Calu3 (cell line): ENCODE measurements around the gene ITPK1. TPM values are rescaled to one million over a fixed set of nuclear protein-coding genes. Genes with fewer than 3 reads are reported as not detected.

ENCODE experiments used
- BruUV-seq: library from RNA; stranded (reverse); fragments of 400-500 nt; replicated peaks from 2 replicates; lab custom pipeline; 2021; lab: Mats Ljungman, UMichigan
- CTCF ChIA-PET: fragments of 300-600 bp; sonication (Branson Sonifier 250); formaldehyde crosslinking; loops from one replicate; lab custom pipeline; 2022; ENCODE audit warnings: antibody characterized with exemption; lab: Charles Lee
- DNase-seq: peaks from one replicate; pipeline ENCODE4 v3.0.0; 2022
- H3K27ac Mint-ChIP-seq: one replicate; pipeline ENCODE4 v1.8.0; 2022; ENCODE audit warnings: mixed read lengths; ENCODE audit not compliant: unreplicated experiment
- H3K27me3 Mint-ChIP-seq: one replicate; pipeline ENCODE4 v1.8.0; 2022; ENCODE audit warnings: mixed read lengths; ENCODE audit not compliant: unreplicated experiment
- H3K36me3 Mint-ChIP-seq: one replicate; pipeline ENCODE4 v1.8.0; 2022; ENCODE audit warnings: mild to moderate bottlenecking, moderate library complexity, mixed read lengths; ENCODE audit not compliant: insufficient read depth, unreplicated experiment
- H3K4me1 Mint-ChIP-seq: one replicate; pipeline ENCODE4 v1.8.0; 2022; ENCODE audit warnings: mild to moderate bottlenecking, low read depth, mixed read lengths; ENCODE audit not compliant: unreplicated experiment
- H3K4me3 Mint-ChIP-seq: one replicate; pipeline ENCODE4 v1.8.0; 2022; ENCODE audit warnings: mild to moderate bottlenecking, low read depth, moderate library complexity, mixed read lengths; ENCODE audit not compliant: unreplicated experiment
- H3K9me3 Mint-ChIP-seq: one replicate; pipeline ENCODE4 v1.8.0; 2022; ENCODE audit warnings: low read depth, mixed read lengths; ENCODE audit not compliant: unreplicated experiment
- CTCF ChIP-seq: fragments of 200-600 bp; IDR thresholded peaks from one replicate; pipeline ENCODE4 v1.8.0; 2022; ENCODE audit warnings: antibody characterized with exemption; ENCODE audit not compliant: unreplicated experiment
- intact Hi-C: fragments of 100-400 bp; cut with micrococcal nuclease; formaldehyde crosslinking; loops from one replicate; pipeline ENCODE4 v1.10.0; 2022; ENCODE audit not compliant: unreplicated experiment
- total RNA-seq: library from RNA; stranded (reverse); gene quantifications from 2 replicates; pipeline ENCODE4 v1.2.3, GENCODE V29; 2022

The ITPK1 gene
- total RNA-seq, 1 experiment from 2014 or later, result 94.3 TPM

DNA sequence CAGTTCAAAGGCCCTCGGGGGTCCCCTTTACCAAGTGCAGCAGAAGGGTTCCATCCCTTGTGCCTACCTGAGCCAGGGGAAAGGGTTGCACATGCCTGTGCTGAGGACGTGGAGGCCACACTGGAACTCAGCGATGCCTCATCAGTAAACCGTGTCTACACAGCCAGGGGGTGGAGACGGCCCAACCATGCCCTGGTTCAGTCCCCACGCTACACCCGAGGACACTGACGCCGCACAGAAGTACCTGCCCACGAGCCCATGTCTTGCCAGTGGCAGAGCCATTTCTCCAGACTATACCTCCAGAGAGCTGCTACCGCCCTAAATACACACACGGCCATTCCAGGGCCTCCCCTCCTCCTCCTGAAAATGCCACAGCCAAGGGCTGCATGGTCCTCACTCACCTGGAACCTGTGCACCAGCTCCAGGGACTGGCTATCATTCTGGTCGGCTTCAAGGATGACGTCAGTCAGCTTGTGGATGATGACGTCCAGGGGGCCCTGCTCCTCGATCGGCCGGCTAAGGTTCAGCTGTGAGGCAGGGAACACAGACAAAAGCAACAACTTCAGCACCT lies 99.4 kb downstream of the ITPK1 start:
- DNase-seq, result no peak
- H3K36me3 Mint-ChIP-seq, result peaks cover 6% of the 10 kb centered on the region
- H3K4me3 Mint-ChIP-seq, result no peak overlapping the region
- intact Hi-C loops, result no loop called here
- BruUV-seq, result no TSS peak
- H3K27ac Mint-ChIP-seq, result no peak overlapping the region
- CTCF ChIA-PET, result no interaction called here
- H3K27me3 Mint-ChIP-seq, result no peaks in the 10 kb centered on the region
- TF ChIP-seq CTCF, result no peak
- H3K4me1 Mint-ChIP-seq, result peaks cover 17% of the 10 kb centered on the region
- no peaks in the 10 kb centered on the region for H3K9me3 Mint-ChIP-seq

- CTCF ChIA-PET, result no interaction called here
- intact Hi-C loops, result no loop called here
- no peak overlapping the region for H3K4me3 Mint-ChIP-seq
- no TSS peak for BruUV-seq
- no peaks in the 10 kb centered on the region for H3K9me3 Mint-ChIP-seq
- DNase-seq, result no peak
- peaks cover 6% of the 10 kb centered on the region for H3K36me3 Mint-ChIP-seq
- no peaks in the 10 kb centered on the region for H3K27me3 Mint-ChIP-seq
- H3K27ac Mint-ChIP-seq, result no peak overlapping the region
- peaks cover 18% of the 10 kb centered on the region for H3K4me1 Mint-ChIP-seq
- no peak for TF ChIP-seq CTCF
Measured at GRCh38 chr14:93015505-93015904, 100.2 kb downstream of the ITPK1 start.

DNA sequence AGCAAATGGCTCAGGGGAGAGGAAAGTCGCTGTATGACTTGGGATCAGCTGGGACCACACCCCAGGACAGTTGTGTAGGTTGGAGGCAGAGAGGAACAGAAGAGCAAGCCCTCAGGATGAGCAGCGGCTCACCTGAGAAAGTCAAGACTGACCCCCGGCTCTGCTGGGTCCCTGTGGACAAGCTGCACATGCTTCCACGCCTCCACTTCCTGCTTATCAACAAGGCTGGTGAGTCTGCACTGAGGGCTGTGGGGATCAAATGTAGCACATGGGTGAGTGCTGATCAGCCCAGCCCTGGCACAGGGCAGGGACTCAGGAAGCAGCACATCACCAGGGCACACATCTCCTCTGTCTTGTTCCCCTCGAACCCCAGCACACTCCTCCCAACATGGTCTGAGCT lies 100.7 kb downstream of the ITPK1 start:
- no peak for DNase-seq
- BruUV-seq, result no TSS peak
- CTCF ChIA-PET, result no interaction called here
- TF ChIP-seq CTCF, result no peak
- Mint-ChIP-seq H3K36me3 (peaks cover 6% of the 10 kb centered on the region), H3K27me3 (no peaks in the 10 kb centered on the region), H3K27ac (no peak overlapping the region), H3K9me3 (no peaks in the 10 kb centered on the region), H3K4me3 (no peak overlapping the region), H3K4me1 (peaks cover 22% of the 10 kb centered on the region)
- intact Hi-C loops, result no loop called here

DNA sequence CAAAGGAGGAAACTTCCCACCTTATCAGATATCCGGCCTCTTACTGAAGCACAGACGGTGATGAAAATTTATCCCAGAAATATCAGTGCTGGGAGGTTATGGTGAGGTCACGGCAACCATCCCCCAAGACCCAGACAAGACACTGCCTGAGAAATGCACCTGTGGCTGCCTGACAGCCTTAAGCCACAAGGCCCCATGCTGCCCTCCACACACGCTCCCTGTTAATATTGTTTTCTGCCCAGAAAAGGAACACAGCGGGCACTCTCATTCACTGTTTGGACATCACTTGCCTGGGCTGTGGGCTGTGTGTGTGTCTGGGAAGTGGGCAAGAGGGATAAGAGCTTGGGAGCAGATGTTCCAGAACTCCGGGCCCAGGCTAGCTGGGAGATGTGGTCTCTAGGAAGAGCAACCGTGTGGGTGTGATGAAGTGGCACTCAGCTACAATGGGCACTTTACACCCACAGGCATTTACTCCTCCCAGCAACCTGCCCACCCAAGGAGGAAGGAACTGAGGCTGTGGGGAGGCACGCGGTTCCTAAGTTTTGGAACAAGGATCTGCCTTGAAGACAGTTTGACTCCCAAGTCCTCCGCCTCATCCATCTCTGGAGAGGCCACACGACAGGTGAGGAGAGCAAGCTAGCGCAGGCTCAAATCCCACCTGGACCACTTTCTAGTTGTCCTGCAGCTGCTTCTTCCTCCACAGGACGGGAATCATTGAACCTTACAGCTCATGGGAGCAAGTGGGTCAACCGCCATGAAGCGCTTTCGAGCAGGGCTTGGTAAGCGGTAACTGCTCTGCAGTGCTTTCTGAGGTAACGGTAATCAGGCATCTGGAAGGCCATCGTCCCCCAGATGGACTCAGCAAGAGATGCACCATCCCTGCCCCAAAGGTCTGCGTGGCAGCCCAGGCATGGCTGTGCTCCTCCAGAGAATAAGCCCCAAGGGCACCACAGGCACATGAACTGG lies 101.4 kb downstream of the ITPK1 start:
- no peak overlapping the region for H3K4me3 Mint-ChIP-seq
- no peak for DNase-seq
- H3K36me3 Mint-ChIP-seq, result peaks cover 6% of the 10 kb centered on the region
- H3K9me3 Mint-ChIP-seq, result no peaks in the 10 kb centered on the region
- intact Hi-C loops, result no loop called here
- CTCF ChIA-PET, result no interaction called here
- H3K4me1 Mint-ChIP-seq, result peaks cover 26% of the 10 kb centered on the region
- no TSS peak for BruUV-seq
- no peak for TF ChIP-seq CTCF
- H3K27ac Mint-ChIP-seq, result no peak overlapping the region
- no peaks in the 10 kb centered on the region for H3K27me3 Mint-ChIP-seq
